Endothelial cell (in vitro differentiated cells): ENCODE measurements around the gene KIAA0513. TPM values are rescaled to one million over a fixed set of nuclear protein-coding genes. Genes with fewer than 3 reads are reported as not detected.

Experiments
- DNase-seq: peaks from one replicate; pipeline ENCODE4 v3.0.0; 2021; ENCODE audit warnings: low spot score
- H3K27ac Mint-ChIP-seq: one replicate; pipeline ENCODE4 v1.8.0; 2021; ENCODE audit warnings: mixed read lengths, inconsistent platforms; ENCODE audit not compliant: unreplicated experiment
- H3K27me3 Mint-ChIP-seq: one replicate; pipeline ENCODE4 v1.8.0; 2021; ENCODE audit warnings: mild to moderate bottlenecking, moderate library complexity, mixed read lengths, inconsistent platforms; ENCODE audit not compliant: unreplicated experiment
- H3K36me3 Mint-ChIP-seq: one replicate; pipeline ENCODE4 v1.8.0; 2021; ENCODE audit warnings: mild to moderate bottlenecking, low read depth, mixed read lengths, inconsistent platforms; ENCODE audit not compliant: unreplicated experiment
- H3K4me1 Mint-ChIP-seq: one replicate; pipeline ENCODE4 v1.8.0; 2021; ENCODE audit warnings: mild to moderate bottlenecking, mixed read lengths, inconsistent platforms; ENCODE audit not compliant: unreplicated experiment
- H3K4me3 Mint-ChIP-seq: one replicate; pipeline ENCODE4 v1.8.0; 2021; ENCODE audit warnings: mild to moderate bottlenecking, mixed read lengths, inconsistent platforms; ENCODE audit not compliant: unreplicated experiment
- H3K9me3 Mint-ChIP-seq: one replicate; pipeline ENCODE4 v1.8.0; 2021; ENCODE audit warnings: mixed read lengths, inconsistent platforms; ENCODE audit not compliant: unreplicated experiment
- CTCF ChIP-seq: fragments of 200-600 bp; sonication (generic); IDR thresholded peaks from one replicate; pipeline ENCODE4 v1.5.0; 2021; ENCODE audit warnings: antibody characterized with exemption; ENCODE audit not compliant: unreplicated experiment
- total RNA-seq: library from RNA; stranded (reverse); fragmentation: NEBNext Ultra II Directional; extraction: Animal tissue kit (Norgen Biotek cat#: 25700); gene quantifications from one replicate; pipeline ENCODE4 v1.2.1, GENCODE V29; 2021; ENCODE audit not compliant: unreplicated experiment

Gene KIAA0513
- total RNA-seq, 1 donor from 2014 or later: 5.5 TPM

GRCh38 chr16:85069171-85069570, 41.6 kb downstream of the KIAA0513 start:
- Mint-ChIP-seq H3K4me3 (no peak overlapping the region), H3K9me3 (no peaks in the 10 kb centered on the region), H3K27me3 (peaks cover 7% of the 10 kb centered on the region), H3K27ac (no peak overlapping the region), H3K36me3 (no peaks in the 10 kb centered on the region), H3K4me1 (no peaks in the 10 kb centered on the region)
- TF ChIP-seq CTCF: no peak
- DNase-seq: no peak

DNA sequence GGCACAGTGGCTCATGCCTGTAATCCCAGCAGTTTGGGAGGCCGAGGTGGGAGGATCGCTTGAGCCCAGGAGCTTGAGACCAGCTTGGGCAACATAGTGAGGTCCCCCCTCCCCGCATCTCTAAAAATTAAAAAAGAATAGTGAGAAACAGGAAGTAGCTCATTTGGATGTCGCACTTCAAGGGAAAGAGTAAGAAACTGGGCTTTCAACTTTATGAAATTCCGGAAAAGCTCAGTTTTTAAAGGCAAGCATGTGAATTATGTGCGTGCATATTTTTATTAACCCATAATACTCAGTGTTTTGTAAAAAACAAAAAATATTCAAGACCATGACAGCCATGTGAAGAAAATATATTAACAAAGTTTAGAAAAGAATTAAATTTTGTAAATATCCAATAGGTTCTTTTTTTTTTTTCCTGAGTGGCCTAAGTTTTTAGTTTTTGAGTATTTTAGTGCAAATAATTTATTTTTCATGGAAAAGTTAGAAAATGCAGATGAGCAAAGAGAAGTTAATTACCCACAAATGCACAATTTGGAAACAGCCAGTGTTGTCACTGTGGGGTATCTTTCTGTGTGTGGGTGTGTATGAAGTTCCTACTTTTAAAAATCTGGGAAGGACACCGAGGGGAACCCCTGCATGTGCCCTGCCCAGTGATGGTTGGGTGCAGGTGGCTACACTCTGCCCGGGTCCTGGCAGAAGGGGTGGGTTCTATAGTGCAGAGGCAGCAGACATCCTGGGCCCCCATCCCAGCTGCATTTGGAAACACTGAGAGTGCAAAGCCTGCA, 44.7 kb downstream of the KIAA0513 start:
- Mint-ChIP-seq H3K36me3 (no peaks in the 10 kb centered on the region), H3K4me3 (no peak overlapping the region), H3K27me3 (peaks cover 5% of the 10 kb centered on the region), H3K9me3 (no peaks in the 10 kb centered on the region), H3K4me1 (peaks cover 9% of the 10 kb centered on the region), H3K27ac (no peak overlapping the region)
- no peak for DNase-seq
- no peak for TF ChIP-seq CTCF

GRCh38 chr16:85072947-85073346, 45.4 kb downstream of the KIAA0513 start:
- Mint-ChIP-seq H3K4me1 (peaks cover 9% of the 10 kb centered on the region), H3K27ac (no peak overlapping the region), H3K36me3 (peaks cover 2% of the 10 kb centered on the region), H3K27me3 (peaks cover 5% of the 10 kb centered on the region), H3K9me3 (no peaks in the 10 kb centered on the region), H3K4me3 (no peak overlapping the region)
- TF ChIP-seq CTCF: no peak
- DNase-seq: no peak

DNA sequence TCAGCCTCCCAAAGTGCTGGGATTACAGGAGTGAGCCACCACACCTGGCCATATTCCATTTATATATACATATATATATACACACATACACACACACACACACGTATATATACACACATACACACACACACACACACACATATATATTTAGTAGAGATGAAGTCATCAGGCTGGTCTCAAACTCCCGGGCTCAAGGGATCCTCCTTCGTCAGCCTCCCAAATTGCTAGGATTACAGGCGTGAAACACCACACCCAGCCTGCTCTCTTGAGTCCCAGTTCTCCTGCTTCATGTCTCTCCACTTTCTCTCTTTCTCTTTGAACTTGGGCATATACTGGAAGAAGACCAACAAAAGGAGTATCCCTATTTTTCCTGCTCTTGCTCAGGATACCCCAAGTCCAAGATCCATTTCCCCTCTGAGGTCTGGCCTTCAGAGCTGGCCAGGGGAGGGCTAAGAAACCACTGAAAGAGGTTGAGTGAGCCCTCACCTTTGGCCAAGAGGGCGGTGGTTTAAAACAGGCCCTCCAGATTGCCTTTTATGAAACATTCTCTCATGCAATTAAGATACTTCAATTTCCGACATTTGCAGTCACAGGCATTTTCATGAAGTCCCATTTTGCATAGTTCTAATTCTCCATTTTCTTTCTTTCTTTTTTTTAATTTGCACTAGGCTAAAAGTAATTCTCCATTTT, 46.8 kb downstream of the KIAA0513 start:
- Mint-ChIP-seq H3K4me3 (no peak overlapping the region), H3K9me3 (no peaks in the 10 kb centered on the region), H3K36me3 (peaks cover 6% of the 10 kb centered on the region), H3K27me3 (peaks cover 5% of the 10 kb centered on the region), H3K4me1 (peaks cover 9% of the 10 kb centered on the region), H3K27ac (no peak overlapping the region)
- DNase-seq: no peak
- TF ChIP-seq CTCF: no peak
